OCI-LY3 (cell line): ENCODE measurements around the gene SMYD3.

ENCODE experiments used
- CTCF ChIP-seq: fragments of 200-600, 300-600 bp; sonication (generic); IDR thresholded peaks from 2 replicates; pipeline ENCODE4 v1.5.1; 2014; ENCODE audit warnings: antibody characterized with exemption, low read length, low read depth
- EZH2phosphoT487 ChIP-seq: fragments of 200-600 bp; shearing (Covaris generic); IDR thresholded peaks from 2 replicates; pipeline ENCODE4 v1.6.1; 2018; ENCODE audit warnings: antibody characterized with exemption, mixed run types, low read depth

DNA sequence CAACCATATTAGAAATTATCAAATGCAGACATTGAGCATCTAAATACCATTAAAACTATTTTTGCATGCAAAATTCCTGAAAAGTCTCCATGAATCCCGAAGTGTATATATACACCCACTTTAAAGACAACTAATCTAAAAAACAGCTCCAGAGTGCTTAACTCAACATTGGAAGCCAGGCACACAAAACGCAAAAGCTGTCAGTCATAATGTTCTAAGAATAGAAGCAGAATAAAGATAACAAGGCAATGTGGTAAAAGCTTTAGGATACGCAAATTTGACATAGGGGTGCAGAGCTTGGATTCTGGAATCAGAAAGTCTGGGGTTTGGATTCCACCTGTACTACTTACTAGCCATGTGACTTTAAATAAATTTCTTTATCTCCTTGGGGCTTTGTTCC lies 62.5 kb downstream of the SMYD3 start:
- TF ChIP-seq CTCF (no peak), EZH2phosphoT487 (no peak)
